Tibial nerve (tissue), 4 donors: ENCODE results near the gene RANBP3. TPM values are rescaled to one million over a fixed set of nuclear protein-coding genes. Genes with fewer than 3 reads are reported as not detected.

ENCODE experiments used
- DNase-seq, 2 donors: peaks; one replicate each; pipeline ENCODE4 v3.0.0-alpha.2; 2019; ENCODE audit warnings: low spot score in 2 of 2
- H3K27ac ChIP-seq, 4 donors: fragments of 200-600 bp; sonication (generic) in 3 of 4; one replicate each; pipeline ENCODE4 v1.5.1; 2017 to 2019; ENCODE audit warnings: mild to moderate bottlenecking in 1 of 4
- H3K27me3 ChIP-seq, 2 donors: fragments of 200-600 bp; sonication (generic) in 1 of 2; one replicate each; pipeline versions ENCODE4 v1.5.1 to v1.6.0; 2017 to 2019
- H3K36me3 ChIP-seq, 3 donors: fragments of 200-600 bp; sonication (generic); one replicate each; pipeline ENCODE4 v1.5.1; 2018 to 2019
- H3K4me1 ChIP-seq, 4 donors: fragments of 200-600 bp; sonication (generic) in 3 of 4; one replicate each; pipeline ENCODE4 v1.5.1; 2017 to 2019
- H3K4me3 ChIP-seq, 4 donors: fragments of 200-600 bp; sonication (generic) in 3 of 4; one replicate each; pipeline ENCODE4 v1.5.1; 2017 to 2019; ENCODE audit warnings: mild to moderate bottlenecking in 1 of 4, moderate library complexity in 1 of 4
- H3K9me3 ChIP-seq, 4 donors: fragments of 200-600 bp; sonication (generic) in 3 of 4; one replicate each; pipeline ENCODE4 v1.5.1; 2017 to 2019
- EP300 ChIP-seq, 2 donors: sonication (generic); formaldehyde crosslinking; IDR thresholded peaks; one replicate each; pipeline ENCODE4 v1.6.1; 2017; ENCODE audit warnings: antibody characterized with exemption in 2 of 2, mild to moderate bottlenecking in 1 of 2
- POLR2A ChIP-seq, 2 donors: fragments of 450-650 bp; IDR thresholded peaks; one replicate each; pipeline ENCODE4 v1.6.1; 2017; ENCODE audit warnings: antibody characterized with exemption in 2 of 2, mild to moderate bottlenecking in 2 of 2, moderate library complexity in 2 of 2
- WGBS, 2 donors: methylation state at CpG; one replicate each; pipeline ENCODE4 v1.1.5; 2018; 5-methylcytosine and 5-hydroxymethylcytosine counted together
- total RNA-seq, 4 donors: library from RNA; depleted of rRNA; stranded (reverse); fragments of >200 nt; gene quantifications; one replicate each; pipeline ENCODE4 v1.1.0, GENCODE V29; 2016
- TF ChIP-seq, protein P1 (sequence below), 5 experiments: fragments of 200-600 bp in 3 of 5; fragments of 450-650 bp in 2 of 5; sonication (generic) in 3 of 5; IDR thresholded peaks; one replicate each; pipeline ENCODE4 v1.5.1; 2016 to 2019; ENCODE audit warnings: antibody characterized with exemption in 5 of 5, mild to moderate bottlenecking in 3 of 5, moderate library complexity in 2 of 5

Gene RANBP3
- total RNA-seq, 4 donors from 2014 or later, result 75.4 to 129 (median 95.6) TPM

DNA sequence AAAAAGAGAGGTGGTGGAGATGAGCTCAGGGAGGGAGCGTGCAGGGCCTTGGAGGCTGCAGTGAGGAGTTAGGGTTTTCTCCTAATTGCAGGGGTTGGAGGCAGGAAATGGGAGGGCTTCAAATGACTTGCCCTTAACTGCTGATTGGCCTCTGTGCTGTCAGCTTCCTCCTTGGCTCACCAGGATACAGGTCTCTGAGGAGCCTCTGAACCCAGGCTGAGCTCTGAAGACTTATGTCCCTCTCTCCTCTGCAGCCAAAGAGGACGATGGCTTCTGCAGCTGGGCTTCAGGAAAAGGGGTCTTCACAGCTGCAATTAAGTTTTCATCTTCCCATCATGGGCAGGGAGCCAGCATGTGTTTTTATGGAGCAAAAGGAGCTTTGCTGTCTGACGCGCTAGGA lies 6.7 kb upstream of the RANBP3 start:
- H3K36me3 ChIP-seq, result peaks cover 0 to 3% (median 0%) of the 10 kb centered on the region in 3 donors
- TF ChIP-seq, protein P1, sequence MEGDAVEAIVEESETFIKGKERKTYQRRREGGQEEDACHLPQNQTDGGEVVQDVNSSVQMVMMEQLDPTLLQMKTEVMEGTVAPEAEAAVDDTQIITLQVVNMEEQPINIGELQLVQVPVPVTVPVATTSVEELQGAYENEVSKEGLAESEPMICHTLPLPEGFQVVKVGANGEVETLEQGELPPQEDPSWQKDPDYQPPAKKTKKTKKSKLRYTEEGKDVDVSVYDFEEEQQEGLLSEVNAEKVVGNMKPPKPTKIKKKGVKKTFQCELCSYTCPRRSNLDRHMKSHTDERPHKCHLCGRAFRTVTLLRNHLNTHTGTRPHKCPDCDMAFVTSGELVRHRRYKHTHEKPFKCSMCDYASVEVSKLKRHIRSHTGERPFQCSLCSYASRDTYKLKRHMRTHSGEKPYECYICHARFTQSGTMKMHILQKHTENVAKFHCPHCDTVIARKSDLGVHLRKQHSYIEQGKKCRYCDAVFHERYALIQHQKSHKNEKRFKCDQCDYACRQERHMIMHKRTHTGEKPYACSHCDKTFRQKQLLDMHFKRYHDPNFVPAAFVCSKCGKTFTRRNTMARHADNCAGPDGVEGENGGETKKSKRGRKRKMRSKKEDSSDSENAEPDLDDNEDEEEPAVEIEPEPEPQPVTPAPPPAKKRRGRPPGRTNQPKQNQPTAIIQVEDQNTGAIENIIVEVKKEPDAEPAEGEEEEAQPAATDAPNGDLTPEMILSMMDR (IDR thresholded peaks at IDR 0.05), result no peak
- no peak for TF ChIP-seq POLR2A (IDR thresholded peaks at IDR 0.05)
- no peak for TF ChIP-seq EP300 (IDR thresholded peaks at IDR 0.05)
- no peaks in the 10 kb centered on the region for H3K27me3 ChIP-seq
- H3K9me3 ChIP-seq, result no peaks in the 10 kb centered on the region
- H3K4me1 ChIP-seq, result peaks cover 0 to 16% (median 0%) of the 10 kb centered on the region in 4 donors
- no peak for DNase-seq
- no peak overlapping the region for H3K27ac ChIP-seq
- no peak overlapping the region for H3K4me3 ChIP-seq
- WGBS, 2 donors, result 54 to 57% methylated on average over 4 of the region's 4 CpGs

DNA sequence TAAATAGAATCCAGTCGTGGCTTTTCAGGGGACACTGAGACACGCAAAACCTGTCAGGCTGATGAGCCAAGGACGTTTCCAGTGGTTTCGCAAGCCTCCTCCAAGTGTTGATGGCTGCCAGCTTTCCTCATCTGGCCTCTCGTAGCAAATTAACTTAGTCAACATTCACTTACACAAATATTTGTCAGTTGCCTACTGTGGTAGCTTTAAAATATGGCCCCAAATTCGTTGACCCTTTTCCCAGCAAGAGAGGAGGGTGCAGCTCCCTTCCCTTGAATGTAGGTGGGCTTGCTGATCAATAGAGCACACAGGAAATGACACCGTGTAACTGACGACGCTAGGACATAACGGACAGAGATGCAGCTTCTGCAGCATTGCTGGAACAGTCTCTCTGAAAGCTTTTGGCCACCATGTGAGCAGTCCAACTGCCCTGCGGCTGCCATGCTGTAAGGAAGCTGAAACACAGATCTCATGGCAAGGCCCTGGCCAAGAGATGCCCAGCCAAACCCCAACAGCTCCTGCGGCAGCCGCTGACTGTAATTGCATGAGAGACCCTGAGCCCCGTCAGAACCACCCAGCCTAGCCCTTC lies 5.5 kb upstream of the RANBP3 start:
- H3K4me1 ChIP-seq, result peaks cover 0 to 27% (median 7%) of the 10 kb centered on the region in 4 donors
- TF ChIP-seq, protein P1 (IDR thresholded peaks at IDR 0.05), result no peak
- no peak overlapping the region for H3K4me3 ChIP-seq
- peaks cover 0 to 3% (median 0%) of the 10 kb centered on the region in 3 donors for H3K36me3 ChIP-seq
- no peaks in the 10 kb centered on the region for H3K27me3 ChIP-seq
- no peak overlapping the region for H3K27ac ChIP-seq
- DNase-seq, result no peak
- H3K9me3 ChIP-seq, result no peaks in the 10 kb centered on the region
- WGBS, 2 donors, result 67 to 68% methylated on average over 14 of the region's 14 CpGs

GRCh38 chr19:5978606-5979552 lies 939 bp upstream of the RANBP3 start:
- DNase-seq, result no peak
- TF ChIP-seq, protein P1 (IDR thresholded peaks at IDR 0.05), result no peak
- TF ChIP-seq POLR2A (IDR thresholded peaks at IDR 0.05) (no peak), EP300 (IDR thresholded peaks at IDR 0.05) (no peak)
- 39% methylated on average over 33 of the region's 33 CpGs for WGBS, 2 donors
- Histone ChIP-seq H3K36me3 (peaks cover 0 to 21% (median 0%) of the 10 kb centered on the region in 3 donors), H3K9me3 (no peaks in the 10 kb centered on the region), H3K4me3 (peak overlapping the region; percentile 59 to 96 (median 86)), H3K27me3 (no peaks in the 10 kb centered on the region), H3K27ac (peak overlapping the region; percentile 85 to 94 (median 92)), H3K4me1 (peaks cover 0 to 54% (median 32%) of the 10 kb centered on the region in 4 donors)

DNA sequence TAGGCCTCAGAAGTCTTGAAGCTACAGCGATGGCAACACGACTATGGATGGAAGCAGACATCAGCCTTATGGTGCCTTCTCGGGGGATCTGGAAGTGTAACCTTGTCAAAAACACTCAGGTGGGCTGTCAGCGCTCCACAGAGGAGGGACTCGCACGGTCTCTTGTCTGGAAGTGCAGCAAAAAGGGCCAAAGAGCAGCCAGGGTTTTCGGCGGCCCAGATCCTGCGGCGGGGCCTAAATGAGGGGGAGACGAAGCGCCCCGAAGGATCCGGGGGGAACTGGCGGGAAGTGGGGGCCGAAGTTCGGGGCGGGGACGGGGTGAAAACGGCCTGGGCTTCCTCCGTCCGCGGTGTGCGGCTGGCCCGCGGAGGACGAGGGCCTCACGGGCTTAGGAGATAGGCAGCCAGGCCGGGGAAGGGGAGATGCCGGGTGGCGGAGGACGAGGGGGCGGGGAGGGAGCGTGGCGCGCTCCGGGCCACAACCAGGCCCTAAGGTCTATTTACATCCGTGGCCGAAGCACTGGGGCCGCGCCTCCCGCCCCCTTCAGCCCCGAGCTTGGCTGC lies 637 bp downstream of the RANBP3 start:
- Histone ChIP-seq H3K27me3 (no peaks in the 10 kb centered on the region), H3K9me3 (no peaks in the 10 kb centered on the region), H3K4me3 (peak overlapping the region; percentile 79 to 96 (median 86)), H3K4me1 (peaks cover 0 to 70% (median 32%) of the 10 kb centered on the region in 4 donors), H3K27ac (peak overlapping the region; percentile 73 to 94 (median 89)), H3K36me3 (peaks cover 0 to 28% (median 0%) of the 10 kb centered on the region in 3 donors)
- no peak for DNase-seq
- no peak for TF ChIP-seq POLR2A (IDR thresholded peaks at IDR 0.05)
- no peak for TF ChIP-seq EP300 (IDR thresholded peaks at IDR 0.05)
- TF ChIP-seq, protein P1 (IDR thresholded peaks at IDR 0.05), result no peak
- WGBS, 2 donors, result 1 to 5% methylated on average over 8 to 43 of the region's 43 CpGs
